Measurements from ENCODE around the gene PLA2G2F.

The PLA2G2F gene

DNA sequence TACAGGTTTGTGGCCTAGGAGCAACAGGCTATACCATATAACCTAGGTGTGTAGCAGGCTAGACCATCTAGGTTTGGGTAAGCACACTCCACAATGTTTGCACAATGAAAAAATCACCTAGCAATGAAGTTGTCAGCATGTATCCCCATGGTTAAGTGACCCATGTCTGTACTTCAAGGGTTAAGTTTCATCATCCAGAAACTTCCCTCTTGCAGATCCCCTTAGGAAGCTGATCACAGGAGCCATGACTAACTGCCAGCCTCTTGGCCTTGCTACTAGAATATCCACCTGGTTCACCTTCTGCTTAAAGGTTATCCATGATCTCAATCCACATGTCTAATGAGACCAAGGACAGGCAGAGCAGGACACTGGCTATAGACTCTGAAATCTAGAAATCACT, 43.3 kb downstream of the PLA2G2F start:
- Histone ChIP-seq H3K27ac (ENCODE audit: low read depth in 2 of 2, low read length in 2 of 2) (no peak overlapping the region), H3K27me3 (ENCODE audit: control insufficient read depth in 2 of 2, insufficient read depth in 2 of 2, low read length in 2 of 2) (no peaks in the 10 kb centered on the region), H3K4me1 (ENCODE audit: control insufficient read depth in 2 of 2, insufficient read depth in 2 of 2, low read length in 2 of 2) (peaks cover 13 to 30% of the 10 kb centered on the region in 2 donors), H3K9ac (ENCODE audit: low read depth in 1 of 2, low read length in 2 of 2) (no peak overlapping the region), H3K9me3 (ENCODE audit: control insufficient read depth in 2 of 2, low read length in 2 of 2) (no peaks in the 10 kb centered on the region), H3K36me3 (ENCODE audit: control insufficient read depth in 2 of 2, insufficient read depth in 2 of 2, low read length in 2 of 2) (no peaks in the 10 kb centered on the region), H3K4me3 (ENCODE audit: low read length in 2 of 2) (no peak overlapping the region)

- no peaks in the 10 kb centered on the region for H3K9me3 ChIP-seq (ENCODE audit: control insufficient read depth in 2 of 2, low read length in 2 of 2)
- no peak overlapping the region for H3K4me3 ChIP-seq (ENCODE audit: low read length in 2 of 2)
- no peaks in the 10 kb centered on the region for H3K36me3 ChIP-seq (ENCODE audit: control insufficient read depth in 2 of 2, insufficient read depth in 2 of 2, low read length in 2 of 2)
- H3K27me3 ChIP-seq (ENCODE audit: control insufficient read depth in 2 of 2, insufficient read depth in 2 of 2, low read length in 2 of 2) = no peaks in the 10 kb centered on the region
- peak overlapping the region in 1 of 2 donors; percentile 54 for H3K27ac ChIP-seq (ENCODE audit: low read depth in 2 of 2, low read length in 2 of 2)
- no peak overlapping the region for H3K9ac ChIP-seq (ENCODE audit: low read depth in 1 of 2, low read length in 2 of 2)
- H3K4me1 ChIP-seq (ENCODE audit: control insufficient read depth in 2 of 2, insufficient read depth in 2 of 2, low read length in 2 of 2) = peaks cover 18 to 35% of the 10 kb centered on the region in 2 donors
Measured at GRCh38 chr1:20183035-20183434, 43.9 kb downstream of the PLA2G2F start.

- Histone ChIP-seq H3K36me3 (ENCODE audit: control insufficient read depth in 2 of 2, insufficient read depth in 2 of 2, low read length in 2 of 2) (no peaks in the 10 kb centered on the region), H3K27me3 (ENCODE audit: control insufficient read depth in 2 of 2, insufficient read depth in 2 of 2, low read length in 2 of 2) (no peaks in the 10 kb centered on the region), H3K27ac (ENCODE audit: low read depth in 2 of 2, low read length in 2 of 2) (peak overlapping the region in 1 of 2 donors; percentile 54), H3K9ac (ENCODE audit: low read depth in 1 of 2, low read length in 2 of 2) (no peak overlapping the region), H3K4me3 (ENCODE audit: low read length in 2 of 2) (no peak overlapping the region), H3K9me3 (ENCODE audit: control insufficient read depth in 2 of 2, low read length in 2 of 2) (no peaks in the 10 kb centered on the region), H3K4me1 (ENCODE audit: control insufficient read depth in 2 of 2, insufficient read depth in 2 of 2, low read length in 2 of 2) (peaks cover 20 to 42% of the 10 kb centered on the region in 2 donors)
Measured at GRCh38 chr1:20183616-20184271, 44.6 kb downstream of the PLA2G2F start.

GRCh38 chr1:20184481-20184900, 45.4 kb downstream of the PLA2G2F start:
- H3K9ac ChIP-seq (ENCODE audit: low read depth in 1 of 2, low read length in 2 of 2) = no peak overlapping the region
- peaks cover 20 to 47% of the 10 kb centered on the region in 2 donors for H3K4me1 ChIP-seq (ENCODE audit: control insufficient read depth in 2 of 2, insufficient read depth in 2 of 2, low read length in 2 of 2)
- H3K27me3 ChIP-seq (ENCODE audit: control insufficient read depth in 2 of 2, insufficient read depth in 2 of 2, low read length in 2 of 2) = no peaks in the 10 kb centered on the region
- no peaks in the 10 kb centered on the region for H3K9me3 ChIP-seq (ENCODE audit: control insufficient read depth in 2 of 2, low read length in 2 of 2)
- H3K27ac ChIP-seq (ENCODE audit: low read depth in 2 of 2, low read length in 2 of 2) = peak overlapping the region in 1 of 2 donors; percentile 17
- no peak overlapping the region for H3K4me3 ChIP-seq (ENCODE audit: low read length in 2 of 2)
- no peaks in the 10 kb centered on the region for H3K36me3 ChIP-seq (ENCODE audit: control insufficient read depth in 2 of 2, insufficient read depth in 2 of 2, low read length in 2 of 2)

DNA sequence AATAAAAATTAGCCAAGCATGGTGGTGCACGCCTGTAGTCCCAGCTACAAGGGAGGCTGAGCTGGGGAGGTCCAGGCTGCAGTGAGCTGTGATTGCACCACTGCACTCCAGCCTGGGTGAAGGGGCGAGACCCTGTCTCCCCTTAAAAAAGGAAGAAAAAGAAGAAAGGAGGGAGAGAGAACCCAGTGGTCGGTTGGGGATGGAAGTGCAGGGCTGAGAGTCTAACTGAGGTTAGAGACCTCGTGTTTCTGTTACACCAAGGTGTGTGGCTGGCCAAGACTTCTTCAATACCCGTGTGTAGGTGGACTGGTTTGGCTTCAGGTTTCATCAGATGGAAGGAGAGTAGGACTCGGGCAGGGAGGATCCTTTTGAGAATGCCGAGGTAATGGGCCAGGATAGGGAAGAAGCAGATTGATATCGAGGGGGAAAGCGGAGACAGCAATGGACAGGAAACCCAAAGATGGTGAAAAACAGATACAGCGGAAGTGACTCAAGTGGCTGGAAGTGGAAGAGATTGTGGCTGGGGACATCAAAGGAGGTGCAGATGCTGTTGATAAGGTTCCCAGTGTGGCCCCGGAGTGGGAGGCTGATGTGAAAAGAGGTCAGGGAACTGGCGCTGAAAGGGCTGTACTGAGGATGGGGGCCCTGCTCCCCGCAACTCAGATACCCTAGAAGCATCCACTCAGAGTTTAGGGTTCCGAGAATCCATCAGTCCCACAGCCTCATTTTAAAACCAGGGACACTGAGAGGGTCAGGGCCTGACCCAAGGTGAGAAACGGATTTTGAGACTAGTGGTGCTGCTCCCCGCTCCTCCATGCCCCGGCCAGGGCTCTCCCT, 46.1 kb downstream of the PLA2G2F start:
- H3K36me3 ChIP-seq (ENCODE audit: control insufficient read depth in 2 of 2, insufficient read depth in 2 of 2, low read length in 2 of 2) = no peaks in the 10 kb centered on the region
- H3K9me3 ChIP-seq (ENCODE audit: control insufficient read depth in 2 of 2, low read length in 2 of 2) = no peaks in the 10 kb centered on the region
- H3K4me3 ChIP-seq (ENCODE audit: low read length in 2 of 2) = peak overlapping the region; percentile 44 to 59
- no peaks in the 10 kb centered on the region for H3K27me3 ChIP-seq (ENCODE audit: control insufficient read depth in 2 of 2, insufficient read depth in 2 of 2, low read length in 2 of 2)
- H3K27ac ChIP-seq (ENCODE audit: low read depth in 2 of 2, low read length in 2 of 2) = peak overlapping the region; percentile 45 to 54
- H3K4me1 ChIP-seq (ENCODE audit: control insufficient read depth in 2 of 2, insufficient read depth in 2 of 2, low read length in 2 of 2) = peaks cover 20 to 47% of the 10 kb centered on the region in 2 donors
- H3K9ac ChIP-seq (ENCODE audit: low read depth in 1 of 2, low read length in 2 of 2) = peak overlapping the region in 1 of 2 donors; percentile 34

DNA sequence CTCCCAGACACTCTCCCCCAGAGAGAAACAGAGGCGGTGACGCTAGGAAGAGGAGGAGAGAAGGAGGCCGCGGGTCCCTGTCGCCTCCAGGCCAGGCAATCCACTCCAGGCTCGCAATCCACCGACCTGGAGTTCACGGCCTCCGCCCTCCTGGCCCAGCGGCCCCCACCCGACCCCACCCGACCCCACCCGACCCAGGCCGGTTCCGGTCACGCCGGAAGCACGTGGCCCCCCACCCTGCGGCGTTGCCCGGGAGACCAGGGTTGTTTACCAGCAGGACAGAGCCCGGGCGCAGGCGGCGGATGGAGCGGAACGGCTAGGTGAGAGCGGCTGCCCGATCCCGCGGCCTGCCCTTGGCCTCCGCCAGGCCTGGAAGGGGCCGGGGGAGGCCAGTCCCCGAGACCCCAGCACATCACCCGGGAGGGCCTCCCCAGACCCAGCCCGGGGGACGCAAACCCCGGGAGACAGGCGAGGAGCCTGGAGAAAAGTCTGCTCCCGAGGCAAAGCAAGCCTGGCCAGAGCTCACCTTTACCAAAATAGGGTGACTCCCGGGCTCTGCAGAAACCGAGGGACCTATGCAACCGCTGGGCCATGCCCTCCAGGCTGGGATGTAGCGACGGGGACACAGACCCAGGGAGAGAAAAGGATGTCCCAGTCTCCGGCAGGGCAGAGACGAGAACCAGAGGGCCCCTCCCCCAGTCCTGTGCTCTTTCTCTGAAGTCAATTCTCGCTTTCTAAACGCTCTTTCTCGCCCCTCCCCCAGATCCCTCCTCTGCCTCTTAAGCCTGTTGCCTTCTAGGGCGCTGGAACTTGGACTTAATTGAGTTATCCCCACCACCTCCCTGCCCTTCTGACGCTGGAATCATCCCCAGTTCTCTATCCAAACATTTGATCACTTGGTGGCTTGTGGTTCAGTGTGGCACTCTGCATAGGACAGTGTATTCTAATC, 47.0 kb downstream of the PLA2G2F start, which contains the start of the genes PLA2G2C and UBXN10:
TSS of gene PLA2G2C (minus strand) at position 685 of the 949 bp plus-strand sequence. CDS start 9,155 bp downstream, outside the sequence.
TSS of gene UBXN10 (plus strand) at position 263 of the 949 bp plus-strand sequence. CDS start 4,466 bp downstream, outside the sequence.
- H3K27ac ChIP-seq (ENCODE audit: low read depth in 2 of 2, low read length in 2 of 2) = peak within 1 kb of the TSS; percentile 80 to 93
- H3K9ac ChIP-seq (ENCODE audit: low read depth in 1 of 2, low read length in 2 of 2) = peak within 1 kb of the TSS; percentile 54 to 79
- peaks cover 0 to 2% of the 10 kb centered on the region in 2 donors for H3K36me3 ChIP-seq (ENCODE audit: control insufficient read depth in 2 of 2, insufficient read depth in 2 of 2, low read length in 2 of 2)
- peak within 1 kb of the TSS; percentile 59 to 68 for H3K4me3 ChIP-seq (ENCODE audit: low read length in 2 of 2)
- H3K27me3 ChIP-seq (ENCODE audit: control insufficient read depth in 2 of 2, insufficient read depth in 2 of 2, low read length in 2 of 2) = no peaks in the 10 kb centered on the region
- peaks cover 20 to 47% of the 10 kb centered on the region in 2 donors for H3K4me1 ChIP-seq (ENCODE audit: control insufficient read depth in 2 of 2, insufficient read depth in 2 of 2, low read length in 2 of 2)
- no peaks in the 10 kb centered on the region for H3K9me3 ChIP-seq (ENCODE audit: control insufficient read depth in 2 of 2, low read length in 2 of 2)

GRCh38 chr1:20187103-20187812, 48.1 kb downstream of the PLA2G2F start:
- peak overlapping the region; percentile 58 to 68 for H3K4me3 ChIP-seq (ENCODE audit: low read length in 2 of 2)

GRCh38 chr1:20187813-20188454, 48.8 kb downstream of the PLA2G2F start:
- Histone ChIP-seq H3K9ac (ENCODE audit: low read depth in 1 of 2, low read length in 2 of 2) (peak overlapping the region in 1 of 2 donors; percentile 79), H3K27ac (ENCODE audit: low read depth in 2 of 2, low read length in 2 of 2) (peak overlapping the region; percentile 80 to 93), H3K4me3 (ENCODE audit: low read length in 2 of 2) (no peak overlapping the region), H3K27me3 (ENCODE audit: control insufficient read depth in 2 of 2, insufficient read depth in 2 of 2, low read length in 2 of 2) (no peaks in the 10 kb centered on the region), H3K4me1 (ENCODE audit: control insufficient read depth in 2 of 2, insufficient read depth in 2 of 2, low read length in 2 of 2) (peaks cover 20 to 47% of the 10 kb centered on the region in 2 donors), H3K9me3 (ENCODE audit: control insufficient read depth in 2 of 2, low read length in 2 of 2) (no peaks in the 10 kb centered on the region), H3K36me3 (ENCODE audit: control insufficient read depth in 2 of 2, insufficient read depth in 2 of 2, low read length in 2 of 2) (peaks cover 0 to 10% of the 10 kb centered on the region in 2 donors)

More at GRCh38 chr1:20187103-20187812, 48.1 kb downstream of the PLA2G2F start:
- Histone ChIP-seq H3K9ac (ENCODE audit: low read depth in 1 of 2, low read length in 2 of 2) (peak overlapping the region in 1 of 2 donors; percentile 79), H3K27me3 (ENCODE audit: control insufficient read depth in 2 of 2, insufficient read depth in 2 of 2, low read length in 2 of 2) (no peaks in the 10 kb centered on the region), H3K4me1 (ENCODE audit: control insufficient read depth in 2 of 2, insufficient read depth in 2 of 2, low read length in 2 of 2) (peaks cover 20 to 47% of the 10 kb centered on the region in 2 donors), H3K9me3 (ENCODE audit: control insufficient read depth in 2 of 2, low read length in 2 of 2) (no peaks in the 10 kb centered on the region), H3K36me3 (ENCODE audit: control insufficient read depth in 2 of 2, insufficient read depth in 2 of 2, low read length in 2 of 2) (peaks cover 0 to 9% of the 10 kb centered on the region in 2 donors), H3K27ac (ENCODE audit: low read depth in 2 of 2, low read length in 2 of 2) (peak overlapping the region; percentile 80 to 93)

DNA sequence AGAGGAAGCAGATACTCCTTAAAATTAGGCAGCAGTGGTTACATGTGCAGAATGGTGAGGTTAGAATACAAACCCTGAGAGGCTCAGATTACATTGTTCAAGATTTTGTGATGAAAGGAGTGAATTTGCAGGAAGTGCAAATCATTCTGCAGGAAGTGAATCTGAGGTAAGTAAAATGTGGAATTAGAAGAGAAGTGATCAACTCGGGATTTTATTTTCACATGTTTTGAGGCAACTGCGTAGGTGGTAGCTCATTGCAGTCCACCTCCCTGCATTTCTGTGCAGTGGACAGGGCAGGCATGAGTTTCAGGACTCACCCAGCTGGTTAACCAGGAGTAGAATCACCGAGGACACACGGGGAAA, 49.3 kb downstream of the PLA2G2F start:
- H3K4me1 ChIP-seq (ENCODE audit: control insufficient read depth in 2 of 2, insufficient read depth in 2 of 2, low read length in 2 of 2) = peaks cover 20 to 44% of the 10 kb centered on the region in 2 donors
- H3K27ac ChIP-seq (ENCODE audit: low read depth in 2 of 2, low read length in 2 of 2) = no peak overlapping the region
- H3K9ac ChIP-seq (ENCODE audit: low read depth in 1 of 2, low read length in 2 of 2) = no peak overlapping the region
- H3K36me3 ChIP-seq (ENCODE audit: control insufficient read depth in 2 of 2, insufficient read depth in 2 of 2, low read length in 2 of 2) = peaks cover 0 to 10% of the 10 kb centered on the region in 2 donors
- H3K9me3 ChIP-seq (ENCODE audit: control insufficient read depth in 2 of 2, low read length in 2 of 2) = no peaks in the 10 kb centered on the region
- H3K27me3 ChIP-seq (ENCODE audit: control insufficient read depth in 2 of 2, insufficient read depth in 2 of 2, low read length in 2 of 2) = no peaks in the 10 kb centered on the region
- H3K4me3 ChIP-seq (ENCODE audit: low read length in 2 of 2) = no peak overlapping the region
